Liver (tissue), 3 donors: ENCODE results near the gene EEF1AKMT2.

Experiments
- ATF3 ChIP-seq: IDR thresholded peaks from 2 replicates; pipeline ENCODE4 v1.6.1; 2016; ENCODE audit warnings: antibody characterized with exemption
- CTCF ChIP-seq: fragments of 150-350 bp; IDR thresholded peaks from 2 replicates; pipeline ENCODE4 v1.5.1; 2017; ENCODE audit warnings: improper control_type of control experiment, low read depth, low read length; ENCODE audit not compliant: missing input control
- GABPA ChIP-seq, 2 donors: IDR thresholded peaks in 1 of 2; conservative IDR thresholded peaks in 1 of 2; 2 replicates each; pipeline ENCODE4 v1.6.1; 2016; ENCODE audit warnings: antibody characterized with exemption in 2 of 2, mild to moderate bottlenecking in 1 of 2, moderate library complexity in 1 of 2
- RAD21 ChIP-seq, 2 donors: IDR thresholded peaks; 2 replicates each; pipeline ENCODE4 v1.6.1; 2016; ENCODE audit warnings: antibody characterized with exemption in 2 of 2, mild to moderate bottlenecking in 2 of 2
- SP1 ChIP-seq: IDR thresholded peaks from 2 replicates; pipeline ENCODE4 v1.6.1; 2018; ENCODE audit warnings: antibody characterized with exemption, mild to moderate bottlenecking
- ZBTB33 ChIP-seq: IDR thresholded peaks from 2 replicates; pipeline ENCODE4 v1.6.1; 2016; ENCODE audit warnings: antibody characterized with exemption
- donor health status: healthy.
- donor health status: healthy.

- TF ChIP-seq CTCF (peak; percentile 48), ZBTB33 (no peak), RAD21 (IDR thresholded peaks at IDR 0.05) (peak; percentile 48 to 71), ATF3 (no peak), SP1 (peak; percentile 22), GABPA (IDR thresholded peaks at IDR 0.05 in 1 of 2, conservative IDR thresholded peaks at IDR 0.05 in 1 of 2) (no peak)
Observed at GRCh38 chr10:124719213-124719851, 72.4 kb downstream of the EEF1AKMT2 start.
